ENCODE measurements around the gene TCEAL3.
"Not testable (repeated sequence)": the region's sequence is repeated elsewhere in the genome, so short reads cannot be mapped to it uniquely, and the experiment has no call there.

The TCEAL3 gene

DNA sequence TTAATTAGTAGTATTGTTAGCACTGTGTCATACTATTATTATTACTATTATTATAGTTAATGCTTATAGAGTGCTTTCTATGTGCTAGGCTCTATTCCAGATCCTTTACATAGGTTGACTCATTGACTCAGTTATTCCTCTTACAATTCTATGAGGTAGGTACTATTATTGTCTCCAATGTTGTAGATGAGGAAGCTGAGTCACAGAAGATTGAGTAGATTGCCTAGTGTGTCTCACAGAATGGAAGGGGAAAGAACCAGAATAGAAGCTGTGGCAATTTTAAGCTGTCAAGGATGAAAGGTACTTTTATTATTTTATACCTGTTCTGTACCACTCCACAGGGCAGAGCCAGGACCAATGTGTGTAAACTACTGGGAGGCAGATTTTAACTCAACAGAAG is 19.1 kb downstream of the TCEAL3 start:
- no peak for DNase-seq (ENCODE audit: low read depth in 3 of 3)

DNA sequence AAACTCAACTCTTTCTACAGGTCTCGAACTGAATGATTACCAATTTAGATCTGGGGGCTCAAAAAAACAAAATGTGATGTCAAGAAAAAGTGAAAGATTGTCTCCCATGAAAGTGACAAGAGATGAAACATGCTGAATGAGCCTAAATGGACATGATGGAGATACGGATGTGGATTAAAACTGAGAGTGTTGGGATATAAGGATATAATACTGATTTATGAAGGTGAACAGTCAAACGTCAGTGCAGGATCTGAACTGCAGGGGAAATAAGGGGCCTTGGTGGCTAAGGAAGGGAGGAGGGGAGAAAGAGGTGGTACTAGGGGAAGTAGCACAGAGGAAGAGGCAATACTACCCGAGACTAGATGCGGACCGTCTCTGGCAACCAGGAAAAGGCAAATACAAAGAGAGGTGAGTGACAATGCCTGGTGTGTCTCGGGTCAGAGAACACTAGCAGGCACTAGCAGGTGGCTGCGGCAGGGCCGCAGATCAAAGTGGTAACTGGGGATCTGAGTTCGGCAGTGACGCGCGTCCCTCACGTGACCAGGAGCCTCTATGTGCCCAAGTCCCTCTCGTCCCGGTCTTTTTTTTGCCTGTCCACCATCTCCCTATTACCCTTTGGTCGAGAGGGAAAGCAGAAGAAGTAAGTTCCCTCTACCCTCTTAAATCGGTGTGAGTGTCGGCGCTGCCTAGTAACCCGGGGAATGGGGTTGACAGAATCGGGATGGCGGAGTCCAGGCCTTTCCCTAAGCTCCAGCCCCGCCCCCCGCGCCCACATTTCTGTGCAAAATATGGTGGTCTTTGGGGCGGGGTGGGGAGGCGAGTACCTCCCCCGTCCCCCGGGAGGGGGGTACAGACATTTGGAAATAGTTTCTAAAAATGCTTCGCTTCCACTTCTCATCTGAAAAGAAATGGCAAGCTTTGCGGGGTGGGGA is 20.9 kb downstream of the TCEAL3 start, which contains the start of gene TCEAL1:
TSS of gene TCEAL1 (plus strand) at position 590 of the 932 bp plus-strand sequence. CDS start 942 bp downstream, outside the sequence.
- peak in 2 of 3 experiments; percentile 2 to 14 for DNase-seq (ENCODE audit: low read depth in 3 of 3)

DNA sequence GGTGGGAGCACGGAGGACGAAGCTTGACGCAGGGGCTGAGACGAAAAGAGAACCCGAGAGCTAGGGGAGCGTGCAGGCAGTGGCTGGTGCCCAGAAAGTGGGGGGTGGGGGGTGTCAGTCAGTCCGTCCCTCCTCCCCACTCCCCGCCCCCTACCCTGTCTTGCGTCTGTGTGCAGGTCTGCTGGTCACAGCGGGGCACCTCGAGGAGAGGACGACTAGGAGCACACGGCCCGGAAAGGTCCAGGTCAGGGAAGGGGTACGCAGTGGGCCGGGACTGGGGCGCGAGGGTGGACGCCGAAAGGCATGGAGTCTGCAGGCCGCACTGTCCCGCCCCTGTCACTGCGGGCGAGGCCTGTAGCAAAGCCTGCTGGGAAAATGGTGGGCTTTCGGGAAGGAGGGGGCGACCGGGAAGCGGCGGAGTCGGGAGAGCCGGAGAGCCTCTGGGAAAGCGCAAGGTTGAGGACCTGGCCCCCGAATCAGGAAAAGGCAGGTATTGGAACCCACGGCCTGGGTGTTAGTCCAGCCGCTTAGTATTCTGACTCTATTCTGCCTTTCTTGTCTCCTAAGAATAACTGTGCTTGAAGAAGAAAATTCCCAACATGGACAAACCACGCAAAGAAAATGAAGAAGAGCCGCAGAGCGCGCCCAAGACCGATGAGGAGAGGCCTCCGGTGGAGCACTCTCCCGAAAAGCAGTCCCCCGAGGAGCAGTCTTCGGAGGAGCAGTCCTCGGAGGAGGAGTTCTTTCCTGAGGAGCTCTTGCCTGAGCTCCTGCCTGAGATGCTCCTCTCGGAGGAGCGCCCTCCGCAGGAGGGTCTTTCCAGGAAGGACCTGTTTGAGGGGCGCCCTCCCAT is 21.8 kb downstream of the TCEAL3 start:
- DNase-seq (ENCODE audit: low read depth in 3 of 3): no peak

DNA sequence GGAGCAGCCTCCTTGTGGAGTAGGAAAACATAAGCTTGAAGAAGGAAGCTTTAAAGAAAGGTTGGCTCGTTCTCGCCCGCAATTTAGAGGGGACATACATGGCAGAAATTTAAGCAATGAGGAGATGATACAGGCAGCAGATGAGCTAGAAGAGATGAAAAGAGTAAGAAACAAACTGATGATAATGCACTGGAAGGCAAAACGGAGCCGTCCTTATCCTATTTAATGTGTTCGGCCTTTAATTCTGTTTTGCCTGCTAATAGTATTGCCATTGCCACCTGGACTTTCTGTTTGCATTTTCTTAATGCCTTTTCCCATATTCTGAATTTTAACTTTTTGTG is 22.4 kb downstream of the TCEAL3 start:
- DNase-seq (ENCODE audit: low read depth in 3 of 3): no peak

DNA sequence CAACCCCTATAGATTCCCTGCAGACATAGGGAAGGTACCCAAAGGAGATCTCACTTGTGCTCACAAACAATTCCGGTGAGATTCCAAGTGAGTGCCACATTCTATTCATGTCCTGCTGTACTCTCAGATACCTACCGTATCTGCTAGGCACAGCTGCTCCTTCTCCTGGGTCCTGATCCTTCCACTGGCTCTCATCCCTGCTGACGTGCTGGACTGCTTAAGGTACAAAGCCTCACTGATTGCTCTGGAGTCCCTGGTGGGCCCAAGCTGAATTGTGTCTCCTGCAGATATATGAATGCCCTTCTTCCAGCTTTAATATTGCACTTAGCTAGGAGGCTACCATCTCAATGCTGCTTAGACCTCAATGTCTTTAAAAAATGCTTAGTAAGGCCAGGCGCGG is 23.4 kb downstream of the TCEAL3 start:
- DNase-seq (ENCODE audit: low read depth in 3 of 3): no peak

DNA sequence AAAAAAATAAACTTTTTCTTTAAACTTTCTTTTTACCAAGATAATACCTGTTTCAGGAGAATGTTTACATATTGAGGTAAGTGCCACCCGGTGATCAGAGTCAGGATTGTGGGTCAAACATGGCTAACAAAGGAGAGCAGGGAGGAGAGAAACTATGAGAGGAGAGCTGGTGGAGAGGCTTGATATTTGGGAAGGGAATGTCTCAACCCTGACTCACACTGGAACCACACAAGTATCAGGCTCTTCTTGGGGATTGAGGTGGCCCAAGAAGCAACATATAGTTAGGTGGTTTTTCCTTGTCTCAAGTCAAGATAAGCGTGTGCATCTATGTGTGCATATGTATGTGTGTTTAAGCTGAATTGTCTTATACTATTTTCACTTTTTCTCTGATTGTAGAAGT is 27.7 kb downstream of the TCEAL3 start:
- no peak for DNase-seq (ENCODE audit: low read depth in 3 of 3)

DNA sequence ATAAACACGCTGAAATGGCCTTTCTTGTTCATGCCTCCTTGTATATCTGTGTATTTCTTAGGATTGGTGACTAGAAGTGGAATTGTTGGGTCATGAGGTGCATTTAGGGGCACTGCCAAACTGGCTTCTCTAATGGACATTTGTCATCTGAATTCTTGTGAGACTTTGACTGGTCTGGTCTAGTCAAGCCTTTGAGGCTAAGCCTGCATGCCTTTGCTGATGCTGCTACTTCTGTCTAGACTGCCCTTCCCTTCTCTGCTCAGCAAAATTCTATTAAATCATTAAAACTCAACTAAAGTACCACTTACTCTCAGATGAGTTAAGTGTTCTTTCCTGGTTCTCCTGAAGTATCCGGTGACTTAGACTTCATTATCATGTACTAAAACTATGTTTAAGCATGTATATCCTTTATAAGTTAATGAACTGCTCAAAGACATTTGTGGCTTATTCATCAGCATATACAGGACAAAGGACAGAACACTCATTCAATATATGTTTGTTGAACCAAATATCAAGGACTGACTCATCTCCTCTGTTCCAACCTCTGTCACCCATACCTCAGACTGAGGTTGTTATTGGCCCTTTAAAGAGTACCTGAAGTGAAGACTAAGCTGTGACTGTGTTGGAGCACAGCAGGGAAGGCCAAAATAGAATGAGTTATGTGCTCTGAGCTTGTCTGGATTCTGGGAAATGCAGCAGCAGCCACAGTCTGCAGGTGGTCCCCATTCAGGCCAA is 30.0 kb downstream of the TCEAL3 start:
- DNase-seq (ENCODE audit: low read depth in 3 of 3): no peak

DNA sequence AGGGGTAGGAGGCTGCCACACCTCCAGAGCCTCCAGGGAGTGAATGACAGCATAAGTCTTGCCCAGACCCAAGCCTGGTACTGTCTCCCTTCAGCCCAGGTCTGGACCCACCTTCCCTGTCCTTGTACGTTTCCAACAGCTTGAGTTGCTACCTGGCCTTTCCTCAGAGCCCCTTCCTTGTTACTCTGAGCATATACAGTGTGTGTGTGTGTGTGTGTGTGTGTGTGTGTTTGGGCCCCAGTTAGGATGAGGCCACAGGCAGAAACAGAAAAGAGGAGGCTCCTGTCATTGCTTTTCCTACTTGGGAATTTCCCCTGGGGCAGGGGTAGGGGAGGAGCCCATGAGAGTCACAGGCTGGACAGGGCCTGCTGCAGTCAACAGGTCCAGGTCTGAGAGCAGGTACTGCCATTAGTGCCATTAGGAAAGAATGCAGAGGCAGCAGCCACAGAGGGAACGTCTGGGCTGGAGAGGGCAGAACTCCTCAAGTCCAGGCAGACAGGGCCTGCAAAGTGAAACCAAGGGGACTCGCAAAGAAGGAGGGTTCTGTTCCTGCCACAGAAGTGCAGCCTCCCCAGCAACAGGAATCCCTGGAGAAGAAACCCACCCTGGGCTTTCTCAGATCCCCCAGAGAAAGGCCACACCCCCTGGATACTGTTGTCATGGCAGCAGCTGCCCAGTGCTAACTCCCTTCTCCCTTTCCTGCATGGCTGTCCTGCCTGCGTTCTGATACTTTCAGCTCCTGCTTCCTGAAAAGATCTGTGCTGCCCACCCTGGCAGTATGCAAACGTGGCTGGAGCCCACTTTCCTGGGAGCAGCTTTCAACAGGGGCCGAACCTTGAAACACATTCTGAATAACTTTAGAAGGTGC is 30.9 kb downstream of the TCEAL3 start:
- not testable (repeated sequence) for DNase-seq (ENCODE audit: low read depth in 3 of 3)

DNA sequence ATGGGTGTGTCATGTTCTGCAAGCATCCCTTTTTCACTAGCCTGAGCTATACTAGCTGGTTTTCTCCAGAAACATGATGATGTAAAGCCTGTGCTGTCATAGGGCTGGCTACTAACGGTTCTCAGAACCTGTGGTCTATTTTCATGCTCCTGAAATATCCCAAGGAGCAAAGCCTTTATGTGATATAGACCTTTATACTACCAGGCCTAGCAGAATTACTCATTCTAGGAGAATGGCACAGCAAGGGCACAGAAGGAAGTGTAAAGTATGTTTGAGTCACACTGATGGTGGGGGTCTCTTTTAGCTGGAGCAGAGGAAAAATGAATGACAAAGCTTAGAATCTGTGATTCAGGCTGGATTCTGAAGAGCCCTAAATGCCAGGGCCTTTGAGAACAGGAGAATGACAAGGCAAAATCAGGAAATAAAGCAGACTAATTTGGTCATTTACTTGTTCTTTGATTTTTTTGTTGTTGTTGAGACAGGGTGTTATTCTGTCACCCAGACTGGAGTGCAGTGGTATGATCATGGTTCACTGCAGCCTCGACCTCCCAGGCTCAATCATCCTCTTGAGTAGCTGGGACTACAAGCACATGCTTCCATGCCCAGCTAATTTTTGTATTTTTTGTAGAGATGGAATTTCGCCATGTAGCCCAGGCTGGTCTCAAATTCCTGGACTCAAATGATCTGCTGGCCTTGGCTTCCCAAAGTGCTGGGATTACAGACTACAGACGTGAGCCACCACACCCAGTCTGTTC is 32.8 kb downstream of the TCEAL3 start:
- DNase-seq (ENCODE audit: low read depth in 3 of 3): no peak

DNA sequence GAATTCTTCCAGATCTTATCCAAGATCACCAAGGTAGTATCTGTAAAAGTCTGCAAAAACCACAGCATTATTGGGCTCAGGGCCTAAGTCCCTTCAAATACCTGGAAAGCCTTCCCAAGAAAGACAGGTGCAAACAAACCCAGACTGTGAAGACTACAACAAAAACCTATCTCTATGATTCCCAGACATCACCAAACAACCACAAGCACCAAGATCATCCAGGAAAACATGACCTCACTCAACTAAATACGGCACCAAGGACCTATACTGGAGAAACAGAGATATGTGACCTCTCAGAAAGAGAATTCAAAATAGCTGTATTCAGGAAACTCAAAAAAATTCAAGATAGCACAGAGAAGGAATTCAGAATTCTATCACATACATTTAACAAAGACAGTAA is 36.4 kb downstream of the TCEAL3 start:
- no peak for DNase-seq (ENCODE audit: low read depth in 3 of 3)

DNA sequence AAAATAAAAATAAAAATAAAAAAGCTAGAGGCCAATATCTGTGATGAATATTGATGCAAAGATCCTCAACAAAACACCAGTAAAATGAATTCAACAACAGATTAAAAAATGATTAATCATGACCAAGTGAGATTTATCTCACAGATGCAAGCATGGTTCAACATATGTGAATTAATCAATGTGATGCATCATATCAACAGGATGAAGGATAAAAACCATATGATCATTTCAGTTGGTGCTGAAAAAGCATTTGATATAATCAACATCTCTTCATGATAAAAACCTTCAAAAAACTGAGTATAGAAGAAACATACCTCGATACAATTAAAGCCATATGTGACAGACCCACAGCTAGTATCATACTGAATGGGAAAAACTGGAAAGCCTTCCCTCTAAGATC is 39.9 kb downstream of the TCEAL3 start:
- DNase-seq (ENCODE audit: low read depth in 3 of 3): no peak

DNA sequence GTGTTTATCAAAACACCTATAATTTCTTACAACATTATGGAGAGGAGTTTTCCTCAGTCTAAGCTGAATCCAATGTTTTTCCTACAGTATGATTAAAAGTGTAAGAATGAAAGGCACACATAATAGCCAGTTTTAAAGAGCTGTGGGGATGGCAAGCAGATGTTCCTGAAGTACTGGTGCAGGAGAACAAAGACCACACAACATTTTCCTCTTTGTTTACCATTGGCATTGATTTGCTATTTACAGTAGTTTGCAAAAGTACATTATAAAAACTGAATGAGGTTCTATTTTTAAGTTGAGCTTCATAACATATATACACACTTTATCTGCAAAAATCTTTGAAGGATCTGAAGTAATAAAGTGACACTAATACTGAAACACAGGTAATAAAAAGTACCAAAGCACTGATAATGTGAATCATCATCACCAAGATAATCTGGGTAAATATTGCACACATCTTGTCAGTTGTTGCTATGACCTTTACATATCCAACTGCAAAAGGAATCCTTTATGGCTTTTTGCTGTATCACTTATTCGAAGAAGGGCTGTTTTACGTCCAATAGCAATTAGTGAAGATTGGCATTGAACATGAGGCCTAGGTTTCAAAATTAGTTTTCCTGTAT is 43.5 kb downstream of the TCEAL3 start:
- DNase-seq (ENCODE audit: low read depth in 3 of 3): no peak

DNA sequence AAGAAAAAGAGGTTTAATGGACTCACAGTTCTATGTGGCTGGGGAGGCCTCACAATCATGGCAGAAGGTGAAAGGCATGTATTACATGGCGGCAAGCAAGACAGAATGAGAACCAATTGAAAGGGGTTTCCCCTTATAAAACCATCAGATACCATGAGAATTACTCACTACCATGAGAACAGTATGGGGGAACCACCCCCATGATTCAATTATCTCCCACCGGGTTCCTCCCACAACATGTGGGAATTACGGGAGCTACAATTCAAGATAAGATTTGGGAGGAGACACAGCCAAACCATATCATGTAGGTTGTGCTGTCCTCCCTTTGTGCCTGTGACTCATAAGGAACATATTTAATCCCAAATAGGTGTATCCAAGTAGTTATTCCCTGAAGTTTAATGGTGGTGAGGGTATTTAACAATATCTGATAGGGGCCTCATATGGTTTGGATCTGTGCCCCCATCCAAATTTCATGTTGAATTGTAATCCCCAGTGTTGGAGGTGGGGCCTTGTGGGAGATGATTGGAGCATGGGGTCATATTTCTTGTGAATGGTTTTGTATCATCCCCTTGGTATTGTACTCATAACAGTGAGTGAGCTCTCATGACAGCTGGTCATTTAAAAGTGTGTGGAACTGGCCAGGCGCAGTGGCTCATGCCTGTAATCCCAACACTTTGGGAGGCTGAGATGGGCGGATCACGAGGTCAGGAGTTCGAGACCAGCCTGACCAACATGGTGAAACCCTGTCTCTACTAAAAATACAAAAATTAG is 47.7 kb downstream of the TCEAL3 start:
- DNase-seq (ENCODE audit: low read depth in 3 of 3): not testable (repeated sequence)

DNA sequence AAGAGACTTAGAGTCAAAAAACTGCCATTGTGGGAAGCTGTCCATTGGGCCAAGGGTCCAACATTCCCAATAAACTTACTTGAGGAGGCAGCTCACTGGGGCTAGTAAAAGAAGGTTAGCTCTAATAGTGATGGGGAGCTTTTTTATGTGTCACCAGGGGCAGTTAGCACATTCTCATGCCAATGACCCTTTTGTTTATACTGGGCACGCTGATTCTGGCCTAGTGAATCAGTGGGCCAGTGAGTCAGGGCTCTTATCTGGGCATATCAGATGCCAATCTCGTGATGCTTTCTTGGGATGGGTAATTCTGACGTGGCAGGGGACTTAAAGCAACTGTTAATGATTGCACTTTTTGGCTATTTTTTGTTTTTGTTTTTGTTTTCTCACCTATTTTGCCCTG is 48.9 kb downstream of the TCEAL3 start:
- DNase-seq (ENCODE audit: low read depth in 3 of 3): no peak

DNA sequence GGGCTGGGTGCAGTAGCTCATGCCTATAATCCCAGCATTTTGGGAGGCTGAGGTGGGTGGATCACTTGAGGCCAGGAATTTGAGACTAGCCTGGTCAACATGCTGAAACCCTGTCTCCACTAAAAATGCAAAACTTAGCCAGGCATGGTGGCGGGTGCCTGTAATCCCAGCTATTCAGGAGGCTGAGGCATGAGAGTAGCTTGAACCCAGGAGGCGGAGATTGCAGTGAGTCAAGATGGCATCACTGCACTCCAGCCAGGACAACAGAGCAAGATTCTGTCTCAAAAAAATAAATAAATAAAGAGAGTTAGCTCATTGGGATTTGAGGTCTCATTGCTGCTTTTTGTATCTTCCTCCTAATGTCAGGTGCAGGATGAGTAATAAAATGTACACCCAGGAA is 49.3 kb downstream of the TCEAL3 start:
- DNase-seq (ENCODE audit: low read depth in 3 of 3): not testable (repeated sequence)

DNA sequence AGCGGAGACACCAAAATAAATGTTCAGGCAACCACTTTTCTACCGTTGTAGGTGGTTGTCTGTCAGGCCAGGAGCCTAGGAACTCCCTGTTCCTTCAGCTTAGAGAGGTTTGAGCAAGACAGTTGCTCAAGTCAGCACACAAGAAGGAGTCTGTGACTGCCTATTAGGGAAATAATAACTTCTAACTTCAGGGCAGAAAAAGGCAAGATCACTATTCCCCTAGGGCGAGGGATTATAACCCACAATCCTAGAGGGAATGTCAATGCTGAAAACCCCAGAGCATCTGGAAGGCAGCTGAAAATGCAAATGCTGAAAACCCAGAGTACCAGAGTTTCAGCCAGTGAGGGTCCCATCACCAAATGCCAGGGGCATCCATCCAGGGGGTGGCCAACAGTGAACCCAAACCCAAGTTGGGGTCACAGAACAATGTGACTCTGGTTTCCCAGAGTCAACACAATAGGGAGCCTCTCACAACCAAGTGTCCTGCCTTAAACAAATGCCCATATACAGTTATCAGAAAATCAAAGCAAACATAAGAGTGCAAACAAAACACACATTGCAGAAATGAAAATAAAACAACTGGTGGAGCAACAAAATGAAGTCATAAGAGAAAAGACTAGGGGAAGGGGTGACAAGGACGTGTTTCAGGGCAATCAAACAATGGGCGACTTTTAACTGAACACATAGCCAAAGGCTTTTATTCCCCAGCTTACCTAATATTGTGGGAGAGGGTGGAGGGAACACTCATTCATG is 51.1 kb downstream of the TCEAL3 start:
- no peak for DNase-seq (ENCODE audit: low read depth in 3 of 3)

DNA sequence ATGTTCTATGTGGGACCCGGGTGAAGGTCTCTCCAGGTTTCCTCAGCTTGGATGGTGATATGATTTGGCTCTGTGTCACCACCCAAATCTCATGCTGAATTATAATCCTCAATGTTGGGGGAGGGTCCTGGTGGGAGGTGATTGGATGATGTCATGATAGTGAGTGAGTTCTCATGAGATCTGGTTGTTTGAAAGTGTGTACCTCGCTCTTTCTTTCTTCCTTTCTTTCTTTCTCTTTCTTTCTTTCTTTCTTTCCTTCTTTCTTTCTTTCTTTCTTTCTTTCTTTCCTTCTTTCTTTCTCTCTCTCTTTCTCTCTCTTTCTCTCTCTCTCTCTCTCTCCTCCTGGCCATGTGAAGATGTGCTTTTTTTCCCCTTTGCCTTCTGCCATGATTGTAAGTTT is 51.7 kb downstream of the TCEAL3 start:
- DNase-seq (ENCODE audit: low read depth in 3 of 3): not testable (repeated sequence)
